HEK293T (cell line): ENCODE results near the gene RPA3.

Experiments used
- BHLHE40 ChIP-seq: fragments of 450-650 bp; IDR thresholded peaks from 2 replicates; pipeline ENCODE4 v1.6.1; 2016; ENCODE audit warnings: mild to moderate bottlenecking, moderate library complexity, borderline replicate concordance
- HDGF ChIP-seq: fragments of 450-650 bp; IDR thresholded peaks from 2 replicates; pipeline ENCODE4 v1.6.1; 2017; ENCODE audit warnings: antibody characterized with exemption, borderline replicate concordance
- L3MBTL2 ChIP-seq: fragments of 450-650 bp; conservative IDR thresholded peaks from 2 replicates; pipeline ENCODE4 v1.6.1; 2016; ENCODE audit warnings: mild to moderate bottlenecking
- PKNOX1 ChIP-seq: fragments of 450-650 bp; IDR thresholded peaks from 2 replicates; pipeline ENCODE4 v1.6.1; 2016
- SUZ12 ChIP-seq: fragments of 450-650 bp; IDR thresholded peaks from 2 replicates; pipeline ENCODE4 v1.6.1; 2016; ENCODE audit warnings: mild to moderate bottlenecking
- TARDBP ChIP-seq: fragments of 450-650 bp; IDR thresholded peaks from 2 replicates; pipeline ENCODE4 v1.6.1; 2016
- ZNF384 ChIP-seq: fragments of 450-650 bp; IDR thresholded peaks from 2 replicates; pipeline ENCODE4 v1.6.1; 2016

- TF ChIP-seq PKNOX1 = no peak
- no peak for TF ChIP-seq HDGF
- TF ChIP-seq L3MBTL2 = no peak
- no peak for TF ChIP-seq TARDBP
- TF ChIP-seq SUZ12 = no peak
- no peak for TF ChIP-seq ZNF384
- TF ChIP-seq BHLHE40 = no peak
These were observed 54.1 kb downstream of the RPA3 start for GRCh38 chr7:7664291-7664690.
